22Rv1 (cell line): ENCODE results near the gene MAMDC2.

ENCODE experiments used
- CTCF ChIP-seq: fragments of 450-650 bp; IDR thresholded peaks from 2 replicates; pipeline ENCODE4 v1.5.1; 2017; ENCODE audit warnings: mild to moderate bottlenecking
- ZFX ChIP-seq: fragments of 450-650 bp; IDR thresholded peaks from 2 replicates; pipeline ENCODE4 v1.6.1; 2017; ENCODE audit warnings: antibody characterized with exemption, borderline replicate concordance

GRCh38 chr9:70013598-70014196, 30.0 kb upstream of the MAMDC2 start:
- TF ChIP-seq CTCF = no peak
- no peak for TF ChIP-seq ZFX
